NK-92 (cell line): Measurements from ENCODE around the gene EFEMP2.
"Not testable (repeated sequence)": the region's sequence is repeated elsewhere in the genome, so short reads cannot be mapped to it uniquely, and the experiment has no call there.

Experiments used
- DNase-seq: peaks from one replicate; lab custom pipeline; 2025; ENCODE audit not compliant: unreplicated experiment; lab: John Stamatoyannopoulos, UW

EFEMP2 gene

GRCh38 chr11:65854852-65855837, 17.5 kb downstream of the EFEMP2 start:
- DNase-seq: no peak

DNA sequence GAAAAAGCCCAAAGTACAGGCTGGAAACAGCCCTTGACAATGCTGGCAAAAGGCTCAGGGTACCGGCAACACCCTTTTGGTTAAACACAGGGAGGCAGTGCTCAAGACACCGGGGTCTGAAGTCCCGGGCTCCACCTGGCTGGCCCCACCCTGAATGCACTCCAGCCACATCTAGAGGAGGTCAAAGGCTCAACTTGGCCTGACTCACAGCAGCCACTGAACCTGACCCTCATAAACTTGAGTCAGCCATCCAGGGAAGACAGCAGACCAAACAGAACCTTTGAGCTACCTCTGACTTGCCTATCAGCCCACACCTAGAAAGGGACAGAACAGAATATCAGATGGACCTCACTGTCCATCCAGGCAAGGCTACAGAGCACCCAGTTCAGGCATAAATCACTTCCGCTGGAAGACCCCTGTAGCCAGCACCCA, 18.4 kb downstream of the EFEMP2 start:
- no peak for DNase-seq

- no peak for DNase-seq
These were observed 19.2 kb downstream of the EFEMP2 start for GRCh38 chr11:65853246-65853979.

- no peak for DNase-seq
These were observed 19.9 kb downstream of the EFEMP2 start for GRCh38 chr11:65852508-65853245.

- DNase-seq: no peak
These were observed 20.6 kb downstream of the EFEMP2 start for GRCh38 chr11:65851811-65852507.

DNA sequence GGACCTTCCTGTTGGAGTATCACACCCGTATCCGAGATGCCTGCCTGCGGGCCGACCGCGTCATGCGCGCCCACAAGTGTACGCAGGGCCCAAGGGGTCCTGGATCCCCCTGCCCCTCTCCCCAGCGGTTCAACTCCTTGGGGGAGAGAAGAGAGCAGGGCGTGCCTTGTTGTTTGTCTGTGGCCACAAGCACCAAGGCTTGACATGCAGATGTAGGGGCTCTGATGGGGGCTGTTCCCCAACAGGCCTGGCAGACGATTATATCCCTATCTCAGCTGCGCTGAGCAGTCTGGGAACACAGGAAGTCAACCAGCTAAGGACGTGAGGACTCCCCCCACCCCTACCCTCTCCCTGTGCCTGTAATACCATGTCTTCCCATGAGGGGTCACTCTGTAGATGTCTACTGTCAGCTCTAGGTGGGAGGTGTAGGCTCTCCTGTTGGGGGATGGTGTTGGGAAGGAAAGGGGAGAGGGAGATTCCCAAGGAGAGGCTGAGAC, 21.5 kb downstream of the EFEMP2 start:
- DNase-seq: no peak

- no peak for DNase-seq
These were observed 22.1 kb downstream of the EFEMP2 start for GRCh38 chr11:65850217-65851082.

- DNase-seq: no peak
These were observed 22.8 kb downstream of the EFEMP2 start for GRCh38 chr11:65849771-65850216.

GRCh38 chr11:65849366-65849765, 23.2 kb downstream of the EFEMP2 start:
- no peak for DNase-seq

GRCh38 chr11:65848693-65849092, 23.9 kb downstream of the EFEMP2 start:
- not testable (repeated sequence) for DNase-seq

GRCh38 chr11:65847746-65848145, 24.9 kb downstream of the EFEMP2 start:
- no peak for DNase-seq

DNA sequence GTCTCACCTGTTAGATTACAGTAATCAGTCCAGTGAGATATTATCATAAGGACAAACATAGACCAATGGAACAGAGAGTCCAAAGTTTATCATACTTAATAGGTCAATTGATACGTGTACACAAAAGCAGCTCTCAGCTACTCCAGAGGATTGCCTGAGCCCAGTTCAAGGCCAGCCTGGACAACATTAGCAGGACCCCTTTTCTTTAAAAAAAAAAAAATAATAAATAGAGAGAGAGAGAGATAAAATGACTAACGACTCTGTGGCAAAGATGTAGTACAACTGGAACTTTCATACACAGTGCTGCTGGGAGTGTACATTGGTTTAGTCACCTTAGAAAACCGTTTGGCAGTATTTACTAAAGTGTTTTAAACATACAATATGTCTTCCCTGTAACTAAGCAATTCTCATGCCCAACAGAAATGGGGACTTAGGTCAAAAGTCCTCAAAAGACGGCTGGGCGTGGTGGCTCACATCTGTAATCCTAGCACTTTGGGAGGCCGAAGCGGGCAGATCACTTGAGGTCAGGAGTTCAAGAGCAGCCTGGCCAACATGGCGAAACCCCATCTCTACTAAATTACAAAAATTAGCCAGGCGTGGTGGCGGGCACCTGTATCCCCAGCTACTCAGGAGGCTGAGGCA, 28.2 kb downstream of the EFEMP2 start:
- no peak for DNase-seq

GRCh38 chr11:65843811-65844210, 28.8 kb downstream of the EFEMP2 start:
- DNase-seq: no peak

GRCh38 chr11:65842144-65842543, 30.5 kb downstream of the EFEMP2 start:
- DNase-seq: no peak

DNA sequence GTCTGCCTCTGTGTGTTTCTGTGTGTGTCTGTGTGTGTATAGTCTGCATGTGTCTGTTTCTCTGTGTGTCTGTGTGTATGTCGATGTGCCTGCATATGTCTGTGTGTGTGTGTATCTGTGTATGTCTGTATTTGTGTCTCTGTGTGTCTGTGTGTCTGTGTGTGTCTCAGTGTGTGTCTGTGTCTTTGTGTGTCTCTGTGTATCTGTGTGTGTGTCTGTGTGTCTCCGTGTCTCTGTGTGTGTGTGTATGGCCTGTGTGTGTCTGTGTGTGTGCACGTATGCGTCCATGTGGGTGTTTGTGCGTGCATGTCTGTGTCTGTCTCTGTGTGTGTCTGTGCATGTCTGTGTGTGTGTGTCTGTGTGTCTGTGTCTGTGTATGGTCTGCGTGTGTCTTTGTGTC, 38.4 kb downstream of the EFEMP2 start:
- no peak for DNase-seq

GRCh38 chr11:65833297-65834030, 39.1 kb downstream of the EFEMP2 start, which contains the start of gene SNX32:
Gene SNX32 (plus strand): TSS chr11:65833963. CDS start chr11:65834066, 103 bp downstream.
- peak; percentile 28 for DNase-seq

DNA sequence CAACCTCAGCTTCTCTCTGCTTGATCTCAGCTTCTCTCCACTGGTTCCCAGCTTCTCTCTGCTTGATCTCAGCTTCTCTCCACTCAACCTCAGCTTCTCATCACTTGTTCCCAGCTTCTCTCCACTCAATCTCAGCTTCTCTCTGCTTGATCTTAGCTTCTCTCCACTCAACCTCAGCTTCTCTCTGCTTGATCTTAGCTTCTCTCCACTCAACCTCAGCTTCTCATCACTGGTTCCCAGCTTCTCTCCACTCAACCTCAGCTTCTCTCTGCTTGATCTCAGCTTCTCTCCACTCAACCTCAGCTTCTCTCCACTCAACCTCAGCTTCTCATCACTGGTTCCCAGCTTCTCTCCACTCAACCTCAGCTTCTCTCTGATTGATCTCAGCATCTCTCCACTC, 40.4 kb downstream of the EFEMP2 start:
- not testable (repeated sequence) for DNase-seq

DNA sequence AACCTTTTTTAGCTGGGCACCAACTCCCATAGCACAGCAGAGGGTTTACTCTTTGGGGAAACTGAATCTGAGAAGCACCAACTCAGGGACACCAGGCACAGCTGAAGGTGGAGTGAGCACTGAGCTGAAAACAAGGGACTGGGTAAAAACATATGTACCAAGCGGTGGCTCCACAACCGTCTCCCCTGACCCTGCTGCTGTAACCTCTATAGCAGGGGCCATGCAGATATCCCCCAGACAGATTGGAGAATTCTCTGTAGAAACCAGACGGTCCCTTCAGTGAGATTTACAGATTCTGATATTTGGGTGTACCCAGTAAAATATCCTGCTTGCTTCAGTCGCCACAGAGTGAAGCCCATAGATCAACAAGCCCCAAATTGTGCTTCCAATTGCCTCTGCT, 43.1 kb downstream of the EFEMP2 start:
- no peak for DNase-seq
